Endothelial cell of umbilical vein (primary cell): ENCODE results near the gene CYP39A1. TPM values are rescaled to one million over a fixed set of nuclear protein-coding genes. Genes with fewer than 3 reads are reported as not detected.

ENCODE experiments used
- BruUV-seq: library from RNA; stranded (reverse); fragments of 400-500 nt; replicated peaks from 2 replicates; lab custom pipeline; 2021; lab: Mats Ljungman, UMichigan
- CTCF ChIA-PET: fragments of 300-600, 350-600 bp; sonication (Branson Sonifier 250); formaldehyde crosslinking; loops from one replicate; lab custom pipeline; 2021; ENCODE audit warnings: antibody characterized with exemption, inconsistent platforms; lab: Charles Lee
- POLR2A ChIA-PET: fragments of 300-600, 350-600 bp; sonication (Branson Sonifier 250); formaldehyde crosslinking; loops from one replicate; lab custom pipeline; 2021; ENCODE audit warnings: antibody characterized with exemption, inconsistent platforms; lab: Charles Lee
- DNase-seq: peaks from one replicate; pipeline ENCODE4 v3.0.0-alpha.2; 2011; ENCODE audit warnings: low read depth, low spot score
- FAIRE-seq: peaks from 2 replicates; lab custom pipeline; 2011; peaks lifted over from hg19 to GRCh38; lab: Jason Lieb, UNC
- H2AFZ ChIP-seq: 2 replicates; pipeline ENCODE4 v1.6.0; 2012; ENCODE audit warnings: low read depth, low read length, control low read depth, inconsistent platforms
- H3K27ac ChIP-seq: 2 replicates; pipeline ENCODE4 v1.5.1; 2011; ENCODE audit warnings: low read depth, mild to moderate bottlenecking, control low read depth, low read length, moderate library complexity; ENCODE audit not compliant: insufficient read depth
- H3K27me3 ChIP-seq, 2 experiments: 2 replicates each; pipeline versions ENCODE4 v1.6.0 to v1.6.1; 2011; ENCODE audit warnings: low read length in 2 of 2, mixed read lengths in 1 of 2; ENCODE audit not compliant: control insufficient read depth in 2 of 2, insufficient read depth in 2 of 2
- H3K36me3 ChIP-seq, 2 experiments: 2 replicates in 1 of 2; 3 replicates in 1 of 2; pipeline ENCODE4 v1.5.1; 2011; ENCODE audit warnings: low read length in 2 of 2, mild to moderate bottlenecking in 1 of 2, moderate library complexity in 1 of 2; ENCODE audit not compliant: control insufficient read depth in 2 of 2, insufficient read depth in 2 of 2; ENCODE audit errors: extremely low read depth in 1 of 2
- H3K4me1 ChIP-seq: 3 replicates; pipeline ENCODE4 v1.5.1; 2011; ENCODE audit warnings: mild to moderate bottlenecking, low read length; ENCODE audit not compliant: control insufficient read depth, insufficient read depth; ENCODE audit errors: extremely low read depth
- H3K4me2 ChIP-seq: 2 replicates; pipeline ENCODE4 v1.6.1; 2011; ENCODE audit warnings: low read length, control low read depth, mixed read lengths; ENCODE audit not compliant: insufficient read depth
- H3K4me3 ChIP-seq, 3 experiments: fragments of 200-600 bp in 1 of 3; sonication (generic), shearing (Covaris generic) in 1 of 3; replicated peaks in 1 of 3; 2 replicates each; pipeline ENCODE4 v1.5.1; 2011 to 2016; ENCODE audit warnings: control low read depth in 3 of 3, low read length in 3 of 3, mild to moderate bottlenecking in 2 of 3, inconsistent platforms in 1 of 3, low read depth in 1 of 3, moderate library complexity in 1 of 3; ENCODE audit not compliant: insufficient read depth in 1 of 3
- H3K79me2 ChIP-seq: 2 replicates; pipeline ENCODE4 v1.6.0; 2012; ENCODE audit warnings: low read length, inconsistent platforms; ENCODE audit not compliant: control insufficient read depth, insufficient read depth
- H3K9ac ChIP-seq: replicated peaks from 2 replicates; pipeline ENCODE3; 2011; ENCODE audit warnings: low read length, control low read depth; ENCODE audit not compliant: insufficient read depth; ENCODE audit errors: extremely low read depth
- H3K9me1 ChIP-seq: replicated peaks from 3 replicates; pipeline ENCODE4 v1.6.0; 2011; ENCODE audit warnings: mild to moderate bottlenecking, low read length; ENCODE audit not compliant: control insufficient read depth, insufficient read depth; ENCODE audit errors: extremely low read depth
- H3K9me3 ChIP-seq: replicated peaks from 2 replicates; pipeline ENCODE4 v1.5.1; 2012; ENCODE audit warnings: low read length, inconsistent platforms; ENCODE audit not compliant: control insufficient read depth, insufficient read depth
- H4K20me1 ChIP-seq: replicated peaks from 2 replicates; pipeline ENCODE3; 2011; ENCODE audit warnings: mild to moderate bottlenecking, low read length; ENCODE audit not compliant: control insufficient read depth, insufficient read depth; ENCODE audit errors: extremely low read depth
- EZH2 ChIP-seq: IDR thresholded peaks from 2 replicates; pipeline ENCODE4 v1.6.1; 2012; ENCODE audit warnings: borderline replicate concordance, low read depth, mild to moderate bottlenecking, moderate library complexity, low read length, inconsistent platforms; ENCODE audit not compliant: severe bottlenecking
- FOS ChIP-seq: IDR thresholded peaks from 2 replicates; pipeline ENCODE4 v1.6.1; 2011; ENCODE audit warnings: mild to moderate bottlenecking, low read length, moderate library complexity, borderline replicate concordance; ENCODE audit not compliant: insufficient read depth
- GATA2 ChIP-seq: IDR thresholded peaks from 2 replicates; pipeline ENCODE4 v1.7.0; 2011; ENCODE audit warnings: low read depth, mild to moderate bottlenecking, moderate library complexity, mixed read lengths, low read length; ENCODE audit not compliant: insufficient read length, insufficient read depth
- JUN ChIP-seq: IDR thresholded peaks from 2 replicates; pipeline ENCODE4 v1.6.1; 2011; ENCODE audit warnings: borderline replicate concordance, low read depth; ENCODE audit not compliant: insufficient read length, insufficient read depth
- MYC ChIP-seq: IDR thresholded peaks from one replicate; pipeline ENCODE4 v1.6.1; 2011; ENCODE audit warnings: mild to moderate bottlenecking, low read depth, low read length
- POLR2A ChIP-seq: IDR thresholded peaks from 2 replicates; pipeline ENCODE4 v1.6.1; 2012; ENCODE audit warnings: low read depth, mild to moderate bottlenecking, control low read depth, low read length
- POLR2AphosphoS5 ChIP-seq: IDR thresholded peaks from 2 replicates; pipeline ENCODE4 v1.6.1; 2012; ENCODE audit warnings: low read depth, mild to moderate bottlenecking, control low read depth, low read length, moderate library complexity; ENCODE audit not compliant: insufficient read depth
- dilution Hi-C: fragments of 300-500 bp; cut with MboI; formaldehyde crosslinking; loops from one replicate; pipeline ENCODE4 v1.15.0; 2019; ENCODE audit warnings: low sequenced_read_pairs; ENCODE audit not compliant: extremely low pct_ligation_motif_present
- intact Hi-C: fragments of 100-400 bp; cut with micrococcal nuclease; formaldehyde crosslinking; loops from one replicate; pipeline ENCODE4 v1.10.0; 2022
- polyA plus RNA-seq, 4 experiments: library from polyadenylated mRNA; depleted of rRNA in 3 of 4; stranded (reverse) in 3 of 4; unstranded in 1 of 4; fragments of >200 nt; gene quantifications; 2 replicates each; pipeline versions ENCODE4 v1.2.1 to v1.2.3, GENCODE V29; 2011 to 2012; ENCODE audit warnings: missing spikeins in 1 of 4
- total RNA-seq: library from RNA; stranded (reverse); gene quantifications from 2 replicates; pipeline ENCODE4 v1.2.3, GENCODE V29; 2021
- TF ChIP-seq, protein P1 (sequence below), 2 donors: IDR thresholded peaks; 1 replicate in 1 of 2; 2 replicates in 1 of 2; pipeline ENCODE4 v1.5.1; 2011; ENCODE audit warnings: low read length in 2 of 2, mild to moderate bottlenecking in 2 of 2, moderate library complexity in 2 of 2, control low read depth in 1 of 2, inconsistent platforms in 1 of 2, low read depth in 1 of 2; ENCODE audit not compliant: insufficient read depth in 1 of 2; ENCODE audit errors: extremely low read depth in 1 of 2
- TF ChIP-seq, protein P2 (sequence below): IDR thresholded peaks from 2 replicates; pipeline ENCODE4 v1.6.1; 2011; ENCODE audit not compliant: insufficient read depth, insufficient read length

CYP39A1 gene
- total and polyA plus RNA-seq, 2 donors (not counting 3 experiments of a cell fraction or from before 2014, with no cell fraction given): not detected

DNA sequence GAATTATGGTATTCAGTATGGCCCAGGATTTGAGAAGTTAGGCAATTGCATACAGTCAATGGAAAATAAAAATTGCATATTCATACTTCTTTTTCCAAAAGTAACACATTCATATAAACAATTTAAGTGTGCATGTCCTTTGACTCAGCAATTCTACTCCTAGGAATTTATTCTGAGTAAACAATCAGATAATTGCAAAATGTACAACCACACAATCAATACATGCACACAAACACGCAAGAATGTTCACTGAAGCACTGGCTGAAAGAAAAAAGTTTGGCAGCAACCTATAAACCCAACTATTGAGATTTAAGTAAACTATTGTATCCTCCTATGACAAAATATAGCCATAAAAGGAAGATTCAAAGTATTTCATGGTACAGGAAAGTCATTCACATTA lies 1.6 kb downstream of the CYP39A1 start:
- no peak for DNase-seq
- no peaks in the 10 kb centered on the region for H4K20me1 ChIP-seq
- no peaks in the 10 kb centered on the region for H3K9me1 ChIP-seq
- BruUV-seq: no TSS peak
- H3K79me2 ChIP-seq: no peaks in the 10 kb centered on the region
- H3K36me3 ChIP-seq: no peaks in the 10 kb centered on the region
- peaks cover 5% of the 10 kb centered on the region for H3K4me1 ChIP-seq
- intact Hi-C loops (loop anchor here (5.0 kb wide), 3 partner anchors 396 to 609 kb away; partner anchors contain the start of gene ENPP4), dilution Hi-C loops (no loop called here)
- no peak overlapping the region for H3K4me2 ChIP-seq
- no peak for FAIRE-seq
- peaks cover 2 to 4% of the 10 kb centered on the region in 2 experiments for H3K27me3 ChIP-seq
- CTCF ChIA-PET: interaction anchor here (1.2 kb wide), 1 partner anchor 19 kb away, joined by 3 read pairs; no protein-coding TSS in a partner anchor
- H3K4me3 ChIP-seq: no peak overlapping the region
- no peaks in the 10 kb centered on the region for H3K9me3 ChIP-seq
- H2AFZ ChIP-seq: no peak overlapping the region
- no peak overlapping the region for H3K9ac ChIP-seq
- POLR2A ChIA-PET: no interaction called here
- no peak for TF ChIP-seq MYC
- no peak for TF ChIP-seq EZH2
- H3K27ac ChIP-seq: no peak overlapping the region

DNA sequence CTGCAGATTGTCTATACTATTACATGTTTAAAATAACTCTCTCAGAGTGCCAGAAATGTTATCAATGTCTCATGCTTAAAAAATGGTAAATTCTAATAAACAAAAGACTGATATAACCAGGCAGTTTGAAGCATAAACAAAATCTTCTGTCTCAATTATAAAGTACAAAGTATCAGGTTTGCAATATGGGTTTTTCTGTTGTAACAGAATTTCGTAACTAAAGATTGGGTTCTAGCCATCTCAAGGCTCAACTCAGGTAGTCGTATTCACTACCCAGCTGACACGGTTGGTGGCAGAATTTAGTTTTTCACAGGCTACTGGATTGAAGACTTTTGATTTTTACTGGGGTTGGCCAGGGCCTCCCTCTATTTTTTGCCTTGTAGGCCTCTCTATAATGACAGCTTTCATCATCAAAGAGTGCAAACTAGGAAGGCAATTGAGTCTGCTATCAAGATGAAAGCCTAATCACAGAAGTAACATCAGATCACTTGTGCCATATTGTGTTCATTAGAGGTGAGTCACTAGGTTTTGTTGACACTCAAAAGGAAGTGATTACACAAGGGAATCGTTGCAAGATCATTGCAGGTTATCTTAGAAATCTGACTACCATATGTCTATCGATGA lies 3.6 kb downstream of the CYP39A1 start:
- no peaks in the 10 kb centered on the region for H3K36me3 ChIP-seq
- no peak overlapping the region for H3K27ac ChIP-seq
- peaks cover 5% of the 10 kb centered on the region for H3K4me1 ChIP-seq
- H3K9me1 ChIP-seq: no peaks in the 10 kb centered on the region
- ChIA-PET POLR2A (no interaction called here), CTCF (no interaction called here)
- no peak for DNase-seq
- no peaks in the 10 kb centered on the region for H3K9me3 ChIP-seq
- BruUV-seq: no TSS peak
- H4K20me1 ChIP-seq: no peaks in the 10 kb centered on the region
- H3K27me3 ChIP-seq: peaks cover 4 to 9% of the 10 kb centered on the region in 2 experiments
- dilution Hi-C loops (no loop called here), intact Hi-C loops (no loop called here)
- H3K4me3 ChIP-seq: no peak overlapping the region
- FAIRE-seq: no peak
- TF ChIP-seq, protein P1, sequence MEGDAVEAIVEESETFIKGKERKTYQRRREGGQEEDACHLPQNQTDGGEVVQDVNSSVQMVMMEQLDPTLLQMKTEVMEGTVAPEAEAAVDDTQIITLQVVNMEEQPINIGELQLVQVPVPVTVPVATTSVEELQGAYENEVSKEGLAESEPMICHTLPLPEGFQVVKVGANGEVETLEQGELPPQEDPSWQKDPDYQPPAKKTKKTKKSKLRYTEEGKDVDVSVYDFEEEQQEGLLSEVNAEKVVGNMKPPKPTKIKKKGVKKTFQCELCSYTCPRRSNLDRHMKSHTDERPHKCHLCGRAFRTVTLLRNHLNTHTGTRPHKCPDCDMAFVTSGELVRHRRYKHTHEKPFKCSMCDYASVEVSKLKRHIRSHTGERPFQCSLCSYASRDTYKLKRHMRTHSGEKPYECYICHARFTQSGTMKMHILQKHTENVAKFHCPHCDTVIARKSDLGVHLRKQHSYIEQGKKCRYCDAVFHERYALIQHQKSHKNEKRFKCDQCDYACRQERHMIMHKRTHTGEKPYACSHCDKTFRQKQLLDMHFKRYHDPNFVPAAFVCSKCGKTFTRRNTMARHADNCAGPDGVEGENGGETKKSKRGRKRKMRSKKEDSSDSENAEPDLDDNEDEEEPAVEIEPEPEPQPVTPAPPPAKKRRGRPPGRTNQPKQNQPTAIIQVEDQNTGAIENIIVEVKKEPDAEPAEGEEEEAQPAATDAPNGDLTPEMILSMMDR (IDR thresholded peaks at IDR 0.05; ENCODE audit: extremely low read depth in 1 of 2, insufficient read depth in 1 of 2, low read depth in 1 of 2, low read length in 2 of 2): no peak
- TF ChIP-seq, protein P2, sequence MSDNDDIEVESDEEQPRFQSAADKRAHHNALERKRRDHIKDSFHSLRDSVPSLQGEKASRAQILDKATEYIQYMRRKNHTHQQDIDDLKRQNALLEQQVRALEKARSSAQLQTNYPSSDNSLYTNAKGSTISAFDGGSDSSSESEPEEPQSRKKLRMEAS: no peak
- TF ChIP-seq MYC (no peak), FOS (no peak), JUN (no peak), POLR2AphosphoS5 (no peak), GATA2 (no peak), POLR2A (no peak), EZH2 (no peak)
- H3K79me2 ChIP-seq: no peaks in the 10 kb centered on the region
- H2AFZ ChIP-seq: no peak overlapping the region
- H3K4me2 ChIP-seq: no peak overlapping the region
- no peak overlapping the region for H3K9ac ChIP-seq
